Nephron (organoid): Measurements from ENCODE around the gene WRNIP1.
A peak's percentile ranks its signal among the peaks of the same experiment; 100 is the strongest.

Experiments
- H3K27ac Mint-ChIP-seq, 3 experiments: 2 replicates each; pipeline ENCODE4 v1.8.0; 2020; ENCODE audit warnings: mixed read lengths in 3 of 3, mild to moderate bottlenecking in 2 of 3, moderate library complexity in 1 of 3
- H3K27me3 Mint-ChIP-seq: 2 replicates; pipeline ENCODE4 v1.8.0; 2021; ENCODE audit warnings: low read depth, mild to moderate bottlenecking, moderate library complexity, mixed read lengths
- H3K36me3 Mint-ChIP-seq: 2 replicates; pipeline ENCODE4 v1.8.0; 2020; ENCODE audit warnings: low read depth, mixed read lengths
- H3K4me1 Mint-ChIP-seq: 2 replicates; pipeline ENCODE4 v1.8.0; 2020; ENCODE audit warnings: mixed read lengths
- H3K4me3 Mint-ChIP-seq, 3 experiments: 2 replicates each; pipeline ENCODE4 v1.8.0; 2020; ENCODE audit warnings: mild to moderate bottlenecking in 3 of 3, mixed read lengths in 3 of 3, moderate library complexity in 2 of 3
- H3K9me3 Mint-ChIP-seq: 2 replicates; pipeline ENCODE4 v1.8.0; 2020; ENCODE audit warnings: mixed read lengths
- CTCF ChIP-seq, 3 experiments: fragments of 200-600 bp; sonication (generic); IDR thresholded peaks; one replicate each; pipeline ENCODE4 v1.5.0; 2021; ENCODE audit warnings: antibody characterized with exemption in 3 of 3; ENCODE audit not compliant: unreplicated experiment in 3 of 3

WRNIP1 gene

DNA sequence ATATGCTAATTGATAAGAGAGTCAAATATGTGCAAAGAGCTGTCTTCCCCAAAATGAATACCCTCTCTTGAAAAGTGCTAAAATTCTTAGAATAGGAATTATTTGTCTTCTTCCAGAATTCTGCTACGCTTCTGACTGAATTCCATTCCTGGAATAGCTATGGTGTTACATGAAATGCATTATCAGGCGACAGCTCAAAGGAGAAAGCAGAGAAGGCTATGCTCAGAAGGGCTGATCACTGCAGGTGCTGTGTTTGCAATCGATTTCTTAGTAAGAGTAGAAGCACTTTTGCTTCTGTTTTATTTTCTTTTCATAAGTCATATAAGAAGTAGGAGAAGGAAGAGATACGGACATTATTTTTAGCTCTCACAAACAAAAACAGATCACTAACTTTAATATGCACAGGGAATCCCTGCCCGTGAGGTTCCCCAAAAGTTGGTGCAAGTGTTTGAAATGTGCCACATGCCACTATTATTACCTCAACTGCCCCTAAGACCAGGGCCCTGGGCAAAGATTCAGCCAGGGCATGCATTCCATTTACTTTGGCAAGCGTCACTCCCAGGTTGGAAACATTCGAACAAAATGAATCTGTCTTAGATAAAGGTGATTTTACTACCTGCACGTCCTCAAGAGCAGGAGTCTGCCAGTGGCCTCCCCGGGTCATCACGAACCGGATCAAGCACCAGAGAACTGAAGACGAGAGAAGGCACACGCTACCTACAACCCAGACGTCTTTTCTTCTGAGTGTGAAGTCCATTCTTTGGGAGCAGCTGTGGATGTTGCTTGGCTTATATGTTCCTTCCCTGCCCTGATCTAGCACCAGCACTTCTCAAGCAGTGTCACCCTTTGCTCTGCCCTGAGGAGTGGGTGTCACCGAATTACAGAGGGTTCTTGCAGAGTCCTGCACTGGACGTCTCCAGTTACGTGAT lies 21.6 kb upstream of the WRNIP1 start:
- no peak for TF ChIP-seq CTCF (IDR thresholded peaks at IDR 0.05; ENCODE audit: unreplicated experiment in 3 of 3)
- Mint-ChIP-seq H3K9me3 (no peaks in the 10 kb centered on the region), H3K27me3 (peaks cover 8% of the 10 kb centered on the region), H3K4me3 (peak overlapping the region in 1 of 3 experiments; percentile 32), H3K4me1 (peaks cover 44% of the 10 kb centered on the region), H3K27ac (peak overlapping the region in 1 of 3 experiments; percentile 11), H3K36me3 (no peaks in the 10 kb centered on the region)

DNA sequence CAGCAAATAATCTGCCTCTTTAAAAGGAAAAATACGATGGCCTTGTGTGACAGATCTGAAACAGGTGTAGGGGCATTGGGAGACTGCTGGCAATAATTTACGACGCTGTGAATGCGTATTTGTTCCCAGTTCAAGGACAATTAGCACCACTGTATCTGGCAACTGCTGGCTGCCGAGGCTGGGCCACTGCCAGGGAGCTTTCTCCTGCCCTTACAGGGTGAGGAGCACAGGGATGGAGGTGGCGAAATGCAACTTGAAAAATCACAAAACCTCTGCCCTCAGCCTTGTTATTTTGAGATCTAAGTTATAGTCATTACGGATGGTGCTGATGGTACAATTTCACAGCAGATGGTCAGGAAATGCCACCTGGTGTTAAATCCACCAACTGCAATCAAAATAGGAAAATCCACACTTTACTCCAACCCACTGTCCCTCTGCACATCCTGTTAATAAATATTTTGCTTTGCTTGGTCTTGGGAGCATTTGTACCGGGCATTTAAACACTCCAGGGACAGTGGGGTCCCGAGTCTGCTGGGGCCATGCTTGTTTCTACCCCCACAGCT lies 20.9 kb upstream of the WRNIP1 start:
- H3K9me3 Mint-ChIP-seq = no peaks in the 10 kb centered on the region
- H3K4me3 Mint-ChIP-seq = peak overlapping the region in 1 of 3 experiments; percentile 26
- TF ChIP-seq CTCF (IDR thresholded peaks at IDR 0.05; ENCODE audit: unreplicated experiment in 3 of 3) = peak; percentile 25 to 30 (median 26)
- no peaks in the 10 kb centered on the region for H3K36me3 Mint-ChIP-seq
- peak overlapping the region in 1 of 3 experiments; percentile 11 for H3K27ac Mint-ChIP-seq
- peaks cover 47% of the 10 kb centered on the region for H3K4me1 Mint-ChIP-seq
- peaks cover 9% of the 10 kb centered on the region for H3K27me3 Mint-ChIP-seq

DNA sequence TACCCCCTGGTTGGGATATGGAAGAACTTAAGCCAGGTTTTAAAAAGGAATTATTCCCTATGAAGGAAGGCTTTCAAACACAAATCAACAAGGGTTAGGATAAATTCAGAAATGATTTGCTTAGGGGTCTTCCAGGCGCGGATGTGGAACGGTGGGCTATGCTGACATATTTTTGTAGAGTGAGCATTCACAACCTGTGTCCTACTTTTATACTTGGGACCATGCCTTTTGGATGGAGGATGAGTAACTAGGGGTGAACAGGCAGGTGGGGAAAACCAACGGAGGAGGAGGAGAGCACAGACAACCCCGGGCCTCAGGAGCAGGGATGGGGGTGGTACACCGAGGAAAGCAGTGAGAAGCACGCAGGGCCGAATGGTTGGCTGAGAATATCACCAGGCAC lies 20.4 kb upstream of the WRNIP1 start:
- Mint-ChIP-seq H3K36me3 (no peaks in the 10 kb centered on the region), H3K9me3 (no peaks in the 10 kb centered on the region), H3K27me3 (peaks cover 10% of the 10 kb centered on the region), H3K4me3 (peak overlapping the region in 2 of 3 experiments; percentile 12 to 41), H3K27ac (peak overlapping the region in 1 of 3 experiments; percentile 38), H3K4me1 (peaks cover 52% of the 10 kb centered on the region)
- no peak for TF ChIP-seq CTCF (IDR thresholded peaks at IDR 0.05; ENCODE audit: unreplicated experiment in 3 of 3)

DNA sequence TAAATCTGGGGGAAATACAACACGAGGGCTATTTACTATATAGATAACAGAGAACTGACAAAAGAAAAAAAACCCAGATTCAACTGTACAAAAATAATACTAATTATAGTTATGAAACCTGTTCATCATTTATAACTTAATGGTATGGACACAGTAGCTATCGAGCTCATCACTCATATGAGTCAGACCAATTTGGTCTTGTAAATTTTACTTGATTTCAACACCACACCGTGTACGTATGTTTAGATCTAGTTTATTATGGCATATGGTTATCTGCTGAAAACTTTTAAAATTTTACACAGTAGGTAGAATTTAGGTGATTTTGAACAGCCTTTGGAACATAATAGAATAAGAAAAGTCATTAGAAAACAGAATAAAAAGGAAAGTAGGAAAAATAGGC lies 19.9 kb upstream of the WRNIP1 start:
- TF ChIP-seq CTCF (IDR thresholded peaks at IDR 0.05; ENCODE audit: unreplicated experiment in 3 of 3) = no peak
- H3K9me3 Mint-ChIP-seq = no peaks in the 10 kb centered on the region
- H3K4me1 Mint-ChIP-seq = peaks cover 55% of the 10 kb centered on the region
- no peak overlapping the region for H3K4me3 Mint-ChIP-seq
- peaks cover 12% of the 10 kb centered on the region for H3K27me3 Mint-ChIP-seq
- H3K36me3 Mint-ChIP-seq = no peaks in the 10 kb centered on the region
- no peak overlapping the region for H3K27ac Mint-ChIP-seq

- Mint-ChIP-seq H3K27me3 (peaks cover 12% of the 10 kb centered on the region), H3K27ac (peak overlapping the region in 1 of 3 experiments; percentile 3), H3K36me3 (no peaks in the 10 kb centered on the region), H3K4me3 (no peak overlapping the region), H3K4me1 (peaks cover 67% of the 10 kb centered on the region), H3K9me3 (no peaks in the 10 kb centered on the region)
- TF ChIP-seq CTCF (IDR thresholded peaks at IDR 0.05; ENCODE audit: unreplicated experiment in 3 of 3) = no peak
Observed at GRCh38 chr6:2746557-2747061, 18.6 kb upstream of the WRNIP1 start.
